ENCODE data around the gene SNF8. TPM values are rescaled to one million over a fixed set of nuclear protein-coding genes. Genes with fewer than 3 reads are reported as not detected.

The SNF8 gene
- total and polyA plus RNA-seq, 4 donors, result 38.0 to 152 (median 112) TPM

DNA sequence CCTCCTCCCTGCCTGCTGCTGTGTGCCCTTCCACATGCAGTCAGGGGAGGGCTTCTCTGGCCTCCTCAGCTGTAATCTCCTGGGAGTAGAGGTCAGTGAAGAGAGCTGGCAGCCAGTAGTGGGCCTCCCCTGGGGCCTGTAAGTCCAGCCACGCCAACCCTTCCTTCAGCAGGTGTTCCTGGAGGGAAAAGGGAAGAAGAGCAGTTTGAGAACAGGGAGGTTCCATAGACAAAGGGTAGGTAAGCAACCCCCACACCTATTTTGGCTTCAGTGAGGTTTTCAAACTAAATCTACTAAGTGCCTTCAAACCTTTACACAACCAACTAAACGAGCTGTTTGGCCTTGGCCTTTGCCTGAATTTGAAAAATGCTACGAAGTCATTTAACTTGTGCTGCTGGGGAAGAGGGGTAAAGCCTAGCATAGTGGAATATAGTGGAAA lies 14.2 kb downstream of the SNF8 start:
- H3K27me3 ChIP-seq (ENCODE audit: control insufficient read depth in 3 of 3, insufficient read depth in 3 of 3, low read length in 2 of 3), result no peaks in the 10 kb centered on the region
- H3K27ac ChIP-seq (ENCODE audit: low read depth in 1 of 2, low read length in 1 of 2), result no peak overlapping the region
- DNase-seq, result no peak
- H3K4me1 ChIP-seq (ENCODE audit: control insufficient read depth in 5 of 5, insufficient read depth in 5 of 5, low read length in 5 of 5), result no peaks in the 10 kb centered on the region
- TF ChIP-seq, protein P1, sequence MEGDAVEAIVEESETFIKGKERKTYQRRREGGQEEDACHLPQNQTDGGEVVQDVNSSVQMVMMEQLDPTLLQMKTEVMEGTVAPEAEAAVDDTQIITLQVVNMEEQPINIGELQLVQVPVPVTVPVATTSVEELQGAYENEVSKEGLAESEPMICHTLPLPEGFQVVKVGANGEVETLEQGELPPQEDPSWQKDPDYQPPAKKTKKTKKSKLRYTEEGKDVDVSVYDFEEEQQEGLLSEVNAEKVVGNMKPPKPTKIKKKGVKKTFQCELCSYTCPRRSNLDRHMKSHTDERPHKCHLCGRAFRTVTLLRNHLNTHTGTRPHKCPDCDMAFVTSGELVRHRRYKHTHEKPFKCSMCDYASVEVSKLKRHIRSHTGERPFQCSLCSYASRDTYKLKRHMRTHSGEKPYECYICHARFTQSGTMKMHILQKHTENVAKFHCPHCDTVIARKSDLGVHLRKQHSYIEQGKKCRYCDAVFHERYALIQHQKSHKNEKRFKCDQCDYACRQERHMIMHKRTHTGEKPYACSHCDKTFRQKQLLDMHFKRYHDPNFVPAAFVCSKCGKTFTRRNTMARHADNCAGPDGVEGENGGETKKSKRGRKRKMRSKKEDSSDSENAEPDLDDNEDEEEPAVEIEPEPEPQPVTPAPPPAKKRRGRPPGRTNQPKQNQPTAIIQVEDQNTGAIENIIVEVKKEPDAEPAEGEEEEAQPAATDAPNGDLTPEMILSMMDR (IDR thresholded peaks at IDR 0.05; ENCODE audit: control extremely low read depth, extremely low read depth), result no peak
- no peaks in the 10 kb centered on the region for H3K9me3 ChIP-seq (ENCODE audit: control insufficient read depth in 4 of 4, insufficient read depth in 3 of 4, low read length in 3 of 4)
- no peak for ATAC-seq (ENCODE audit: insufficient read depth, low FRiP score)
- WGBS, 2 donors, result 81 to 82% methylated on average over 3 of the region's 3 CpGs
- no peak overlapping the region for H3K9ac ChIP-seq (ENCODE audit: insufficient read depth in 1 of 2, low read length in 2 of 2)
- H3K36me3 ChIP-seq (ENCODE audit: control insufficient read depth in 4 of 4, insufficient read depth in 4 of 4, low read length in 4 of 4), result peaks cover 31 to 56% (median 46%) of the 10 kb centered on the region in 4 donors
- no peak overlapping the region for H3K4me3 ChIP-seq

DNA sequence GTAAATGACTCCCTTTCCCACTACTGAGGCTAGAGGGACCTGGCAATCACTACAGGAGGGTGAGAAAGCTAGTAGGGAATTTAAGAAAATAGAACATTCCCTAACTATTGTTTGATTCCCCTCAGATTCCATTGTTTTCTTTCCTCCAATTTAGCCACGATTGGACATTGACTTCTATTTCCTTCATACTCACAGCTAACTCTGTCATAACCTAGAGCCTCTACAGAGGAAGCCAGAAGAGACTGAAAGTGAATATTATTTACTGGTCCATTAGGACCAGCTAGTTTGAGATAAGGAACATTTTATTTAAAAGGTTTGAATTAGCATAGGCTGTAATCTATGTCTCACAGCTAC lies 14.9 kb downstream of the SNF8 start:
- H3K4me1 ChIP-seq (ENCODE audit: control insufficient read depth in 5 of 5, insufficient read depth in 5 of 5, low read length in 5 of 5), result no peaks in the 10 kb centered on the region
- peaks cover 31 to 63% (median 50%) of the 10 kb centered on the region in 4 donors for H3K36me3 ChIP-seq (ENCODE audit: control insufficient read depth in 4 of 4, insufficient read depth in 4 of 4, low read length in 4 of 4)
- no peaks in the 10 kb centered on the region for H3K27me3 ChIP-seq (ENCODE audit: control insufficient read depth in 3 of 3, insufficient read depth in 3 of 3, low read length in 2 of 3)
- H3K4me3 ChIP-seq, result no peak overlapping the region
- WGBS, 2 donors, result 61 to 83% methylated on average over 1 of the region's 1 CpG
- no peak for DNase-seq
- H3K9ac ChIP-seq (ENCODE audit: insufficient read depth in 1 of 2, low read length in 2 of 2), result no peak overlapping the region
- ATAC-seq (ENCODE audit: insufficient read depth, low FRiP score), result no peak
- no peak overlapping the region for H3K27ac ChIP-seq (ENCODE audit: low read depth in 1 of 2, low read length in 1 of 2)
- no peaks in the 10 kb centered on the region for H3K9me3 ChIP-seq (ENCODE audit: control insufficient read depth in 4 of 4, insufficient read depth in 3 of 4, low read length in 3 of 4)
- TF ChIP-seq, protein P1 (IDR thresholded peaks at IDR 0.05; ENCODE audit: control extremely low read depth, extremely low read depth), result no peak

DNA sequence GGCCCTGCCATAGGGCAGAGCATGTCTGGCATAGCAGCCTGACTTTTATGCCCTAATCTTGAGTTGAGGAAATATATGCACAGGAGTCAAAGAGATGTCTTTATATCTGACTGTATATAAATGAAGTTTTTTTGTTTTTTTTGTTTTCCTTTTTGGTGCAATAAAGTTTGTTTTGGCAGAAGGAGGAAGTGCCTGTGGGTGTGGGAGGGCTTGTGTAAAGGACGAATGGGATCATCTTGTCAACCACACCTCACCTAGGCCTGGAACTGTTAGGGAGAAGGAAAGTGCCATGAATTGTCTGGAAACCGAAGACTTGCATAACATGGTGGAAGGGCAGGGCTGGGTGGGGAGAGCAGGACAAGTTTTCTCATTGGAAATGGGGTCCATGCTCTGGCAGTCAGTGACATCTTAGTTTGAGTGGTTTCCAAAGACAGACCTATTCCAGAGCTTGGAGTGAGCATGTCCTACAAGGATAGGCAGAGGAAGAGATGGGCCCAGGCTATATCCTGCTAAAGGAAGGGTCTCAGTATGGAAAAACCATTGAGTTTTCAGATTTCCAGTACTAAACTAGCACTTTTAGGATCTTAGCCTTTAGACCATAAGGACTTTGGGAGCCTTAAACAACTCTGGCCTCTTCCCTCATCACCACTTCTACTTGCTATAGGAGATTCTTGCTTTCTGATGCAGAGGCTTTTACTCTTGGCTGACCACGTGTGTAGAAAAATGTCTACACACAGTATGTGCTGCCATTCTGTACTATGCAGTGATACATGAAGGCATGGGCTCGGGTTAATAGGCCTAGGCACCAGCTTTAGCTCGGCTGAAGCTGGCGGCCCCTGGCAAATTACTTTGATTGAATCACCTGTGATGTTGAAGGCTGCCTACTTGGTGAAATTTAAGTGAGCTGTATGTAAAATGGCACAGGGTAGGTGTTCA lies 15.5 kb downstream of the SNF8 start:
- Histone ChIP-seq H3K9ac (ENCODE audit: insufficient read depth in 1 of 2, low read length in 2 of 2) (no peak overlapping the region), H3K27me3 (ENCODE audit: control insufficient read depth in 3 of 3, insufficient read depth in 3 of 3, low read length in 2 of 3) (no peaks in the 10 kb centered on the region), H3K4me3 (no peak overlapping the region), H3K36me3 (ENCODE audit: control insufficient read depth in 4 of 4, insufficient read depth in 4 of 4, low read length in 4 of 4) (peaks cover 30 to 65% (median 50%) of the 10 kb centered on the region in 4 donors), H3K4me1 (ENCODE audit: control insufficient read depth in 5 of 5, insufficient read depth in 5 of 5, low read length in 5 of 5) (no peaks in the 10 kb centered on the region), H3K27ac (ENCODE audit: low read depth in 1 of 2, low read length in 1 of 2) (no peak overlapping the region), H3K9me3 (ENCODE audit: control insufficient read depth in 4 of 4, insufficient read depth in 3 of 4, low read length in 3 of 4) (no peaks in the 10 kb centered on the region)
- WGBS, 2 donors, result 83 to 85% methylated on average over 6 of the region's 6 CpGs
- ATAC-seq (ENCODE audit: insufficient read depth, low FRiP score), result no peak
- TF ChIP-seq, protein P1 (IDR thresholded peaks at IDR 0.05; ENCODE audit: control extremely low read depth, extremely low read depth), result no peak
- DNase-seq, result no peak
